HG03460 (cell line): ENCODE data around the gene PARP16.

ENCODE experiments used
- ATAC-seq: cut with Tn5 transposase; IDR thresholded peaks from one replicate; pipeline ENCODE4 v1.9.1; 2021; ENCODE audit not compliant: unreplicated experiment

PARP16 gene

GRCh38 chr15:65208647-65209046, 78.0 kb downstream of the PARP16 start:
- no peak for ATAC-seq
